ENCODE measurements around the gene MAP3K10. TPM values are rescaled to one million over a fixed set of nuclear protein-coding genes. Genes with fewer than 3 reads are reported as not detected.

The MAP3K10 gene
- total and polyA plus RNA-seq, 2 of the 13 experiments (the other 11 are each of a cell fraction or from before 2014, with no cell fraction given) = 3.4 to 5.0 TPM

DNA sequence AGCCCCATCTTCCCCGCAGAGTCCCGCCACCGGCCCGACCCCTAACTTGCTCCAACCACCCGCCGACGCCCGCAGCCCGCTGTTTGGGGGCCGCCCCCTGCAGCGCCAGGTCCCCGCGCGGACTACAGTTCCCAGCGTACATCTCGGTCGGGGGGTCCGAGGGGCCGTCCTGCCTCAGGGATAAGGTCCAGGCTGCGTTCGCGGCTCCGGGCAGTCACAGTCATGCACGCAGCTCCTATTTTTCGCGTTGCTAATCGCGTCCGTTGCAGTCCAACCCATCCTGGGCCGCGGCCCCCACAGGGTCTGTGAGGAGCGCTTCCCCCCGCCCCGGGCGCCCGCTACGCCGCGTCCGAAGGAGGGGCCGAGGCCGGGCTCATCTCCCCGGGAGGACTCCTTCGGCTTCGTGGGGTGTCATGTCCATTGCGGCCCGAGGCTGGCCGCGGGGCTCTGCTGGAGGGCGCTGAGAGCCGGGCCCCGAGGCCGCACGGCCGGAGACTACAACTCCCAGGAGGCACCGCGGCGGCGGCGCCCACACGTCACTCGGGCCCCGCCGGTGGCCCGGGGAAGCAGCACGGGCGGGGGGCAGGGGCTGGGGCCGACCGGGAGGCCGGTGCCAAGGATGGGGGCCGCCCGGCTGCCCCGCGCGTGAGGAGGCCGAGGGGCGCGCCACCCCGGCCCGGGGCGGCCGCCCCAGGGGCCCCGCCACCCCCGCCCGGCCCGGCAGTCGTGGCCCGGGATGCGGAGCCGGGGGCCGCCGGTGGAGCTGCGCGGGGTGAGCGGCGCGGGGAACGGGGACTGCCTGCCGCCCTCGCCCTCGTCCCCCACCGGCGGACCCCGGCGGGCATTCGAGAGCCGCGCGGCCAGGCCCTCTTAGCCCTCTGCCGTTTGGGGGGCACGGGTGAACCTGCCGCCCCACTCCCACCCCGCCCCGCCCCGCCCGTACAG lies at the start of gene MAP3K10 (continued):
- TF ChIP-seq SRSF4 (IDR thresholded peaks at IDR 0.05; ENCODE audit: low read depth, low read length, poor library complexity, severe bottlenecking) = no peak
- no peak; the same call in 1 of the 2 replicates for TF ChIP-seq ZNF232 (CRISPR knock-in tag; IDR thresholded peaks at IDR 0.05; ENCODE audit: borderline replicate concordance)
- TF ChIP-seq HES4 (CRISPR knock-in tag; IDR thresholded peaks at IDR 0.05; ENCODE audit: borderline replicate concordance) = peak; percentile 36; the same call in 1 of the 2 replicates
- no peak for TF ChIP-seq ZNF431 (CRISPR knock-in tag; IDR thresholded peaks at IDR 0.05; ENCODE audit: borderline replicate concordance, low read depth)
- TF ChIP-seq SAP130 (CRISPR knock-in tag; IDR thresholded peaks at IDR 0.05; ENCODE audit: low read depth) = peak; percentile 54
- TF ChIP-seq RXRA (CRISPR knock-in tag; IDR thresholded peaks at IDR 0.05) = peak; percentile 55; the same call in 1 of the 2 replicates
- no peak for TF ChIP-seq ZNF761 (CRISPR knock-in tag; conservative IDR thresholded peaks at IDR 0.05)
- TF ChIP-seq PHF5A (CRISPR knock-in tag; IDR thresholded peaks at IDR 0.05; ENCODE audit: low read depth, unreplicated experiment) = no peak
- TF ChIP-seq JUN (CRISPR knock-in tag; IDR thresholded peaks at IDR 0.05) = no peak
- TF ChIP-seq ZNF121 (CRISPR knock-in tag; IDR thresholded peaks at IDR 0.05) = peak; percentile 51; the same call in 1 of the 2 replicates
- TF ChIP-seq ARID2 (CRISPR knock-in tag; IDR thresholded peaks at IDR 0.05; ENCODE audit: borderline replicate concordance) = no peak
- no peak for TF ChIP-seq ZNF256 (CRISPR knock-in tag; conservative IDR thresholded peaks at IDR 0.05)
- no peak for TF ChIP-seq NR2F6 (IDR thresholded peaks at IDR 0.05)
- TF ChIP-seq NR2F6 (CRISPR knock-in tag; IDR thresholded peaks at IDR 0.05) = no peak
- TF ChIP-seq ZNF629 (CRISPR knock-in tag; conservative IDR thresholded peaks at IDR 0.05) = no peak
- TF ChIP-seq KLF13 (CRISPR knock-in tag; IDR thresholded peaks at IDR 0.05) = no peak
- TF ChIP-seq, protein P1, sequence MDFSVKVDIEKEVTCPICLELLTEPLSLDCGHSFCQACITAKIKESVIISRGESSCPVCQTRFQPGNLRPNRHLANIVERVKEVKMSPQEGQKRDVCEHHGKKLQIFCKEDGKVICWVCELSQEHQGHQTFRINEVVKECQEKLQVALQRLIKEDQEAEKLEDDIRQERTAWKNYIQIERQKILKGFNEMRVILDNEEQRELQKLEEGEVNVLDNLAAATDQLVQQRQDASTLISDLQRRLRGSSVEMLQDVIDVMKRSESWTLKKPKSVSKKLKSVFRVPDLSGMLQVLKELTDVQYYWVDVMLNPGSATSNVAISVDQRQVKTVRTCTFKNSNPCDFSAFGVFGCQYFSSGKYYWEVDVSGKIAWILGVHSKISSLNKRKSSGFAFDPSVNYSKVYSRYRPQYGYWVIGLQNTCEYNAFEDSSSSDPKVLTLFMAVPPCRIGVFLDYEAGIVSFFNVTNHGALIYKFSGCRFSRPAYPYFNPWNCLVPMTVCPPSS (IDR thresholded peaks at IDR 0.05) = no peak
- no peak for TF ChIP-seq ZSCAN22 (CRISPR knock-in tag; IDR thresholded peaks at IDR 0.05)
- TF ChIP-seq ZBTB21 (CRISPR knock-in tag; IDR thresholded peaks at IDR 0.05) = no peak
- TF ChIP-seq ZNF329 (CRISPR knock-in tag; IDR thresholded peaks at IDR 0.05; ENCODE audit: low read depth) = no peak
- TF ChIP-seq MAZ (IDR thresholded peaks at IDR 0.05; ENCODE audit: borderline replicate concordance, low read depth, low read length) = no peak
- 0 out of 2 replicates have a peak, but pooled peaks have one; percentile 30 for TF ChIP-seq MAZ (CRISPR knock-in tag; IDR thresholded peaks at IDR 0.05; ENCODE audit: low read depth)
- TF ChIP-seq ZFX (CRISPR knock-in tag; IDR thresholded peaks at IDR 0.05; ENCODE audit: low read depth) = peak; percentile 94
- no peak for TF ChIP-seq ZNF672 (CRISPR knock-in tag; IDR thresholded peaks at IDR 0.05)
- TF ChIP-seq, protein P2, sequence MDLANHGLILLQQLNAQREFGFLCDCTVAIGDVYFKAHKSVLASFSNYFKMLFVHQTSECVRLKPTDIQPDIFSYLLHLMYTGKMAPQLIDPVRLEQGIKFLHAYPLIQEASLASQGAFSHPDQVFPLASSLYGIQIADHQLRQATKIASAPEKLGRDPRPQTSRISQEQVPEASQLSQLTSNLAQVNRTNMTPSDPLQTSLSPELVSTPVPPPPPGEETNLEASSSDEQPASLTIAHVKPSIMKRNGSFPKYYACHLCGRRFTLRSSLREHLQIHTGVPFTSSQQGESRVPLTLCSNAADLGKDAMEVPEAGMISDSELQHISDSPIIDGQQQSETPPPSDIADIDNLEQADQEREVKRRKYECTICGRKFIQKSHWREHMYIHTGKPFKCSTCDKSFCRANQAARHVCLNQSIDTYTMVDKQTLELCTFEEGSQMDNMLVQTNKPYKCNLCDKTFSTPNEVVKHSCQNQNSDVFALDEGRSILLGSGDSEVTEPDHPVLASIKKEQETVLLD (CRISPR knock-in tag; IDR thresholded peaks at IDR 0.05; ENCODE audit: low read depth) = peak; percentile 20; the same call in 1 of the 2 replicates
- peak; percentile 50; the same call in 1 of the 2 replicates for TF ChIP-seq MAF1 (CRISPR knock-in tag; IDR thresholded peaks at IDR 0.05; ENCODE audit: borderline replicate concordance)
- no peak for TF ChIP-seq ZNF30 (CRISPR knock-in tag; IDR thresholded peaks at IDR 0.05)
- TF ChIP-seq AHR (CRISPR knock-in tag; IDR thresholded peaks at IDR 0.05) = no peak
- no peak for TF ChIP-seq CENPX (CRISPR knock-in tag; IDR thresholded peaks at IDR 0.05)
- 0 out of 2 replicates have a peak, but pooled peaks have one; percentile 20 for TF ChIP-seq ZNF430 (CRISPR knock-in tag; IDR thresholded peaks at IDR 0.05)
- no peak for TF ChIP-seq HDAC2 (CRISPR knock-in tag; IDR thresholded peaks at IDR 0.05)

All from HepG2 (cell line).